Measurements from ENCODE around the gene ATP5ME.

Gene ATP5ME

DNA sequence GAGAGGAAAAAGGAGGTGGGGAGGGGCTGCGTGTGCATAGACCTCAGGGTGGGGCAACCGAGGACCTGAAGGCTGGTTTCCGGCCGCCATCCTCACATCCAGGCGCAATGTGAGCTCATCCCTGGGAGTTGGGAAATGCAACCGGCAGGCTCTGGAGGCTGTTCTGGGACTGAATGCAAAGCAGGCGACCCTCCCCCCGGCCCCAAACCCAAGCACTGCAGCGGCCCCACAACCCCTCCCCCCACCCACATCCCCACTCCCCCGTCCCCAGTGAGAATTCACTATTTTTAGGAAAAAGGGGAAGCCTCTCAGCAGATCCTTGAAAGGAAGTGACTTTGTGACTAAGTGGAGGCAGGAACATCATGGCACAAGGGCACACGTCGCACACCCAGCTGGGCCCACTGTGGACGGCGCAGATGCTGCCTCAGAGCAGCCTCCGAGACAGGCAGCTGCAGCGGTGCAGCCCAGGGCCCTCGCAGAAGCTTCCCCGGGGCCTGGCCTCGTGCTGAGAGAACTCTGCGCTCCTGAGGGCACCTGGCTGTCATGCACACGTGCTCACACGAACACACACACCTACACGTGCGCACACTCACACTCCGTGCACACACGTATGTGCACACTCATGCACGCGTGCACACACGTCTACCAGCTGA is 50.0 kb downstream of the ATP5ME start:
- no peak for DNase-seq (ENCODE audit: extremely low read depth in 1 of 2, low read depth in 1 of 2)

DNA sequence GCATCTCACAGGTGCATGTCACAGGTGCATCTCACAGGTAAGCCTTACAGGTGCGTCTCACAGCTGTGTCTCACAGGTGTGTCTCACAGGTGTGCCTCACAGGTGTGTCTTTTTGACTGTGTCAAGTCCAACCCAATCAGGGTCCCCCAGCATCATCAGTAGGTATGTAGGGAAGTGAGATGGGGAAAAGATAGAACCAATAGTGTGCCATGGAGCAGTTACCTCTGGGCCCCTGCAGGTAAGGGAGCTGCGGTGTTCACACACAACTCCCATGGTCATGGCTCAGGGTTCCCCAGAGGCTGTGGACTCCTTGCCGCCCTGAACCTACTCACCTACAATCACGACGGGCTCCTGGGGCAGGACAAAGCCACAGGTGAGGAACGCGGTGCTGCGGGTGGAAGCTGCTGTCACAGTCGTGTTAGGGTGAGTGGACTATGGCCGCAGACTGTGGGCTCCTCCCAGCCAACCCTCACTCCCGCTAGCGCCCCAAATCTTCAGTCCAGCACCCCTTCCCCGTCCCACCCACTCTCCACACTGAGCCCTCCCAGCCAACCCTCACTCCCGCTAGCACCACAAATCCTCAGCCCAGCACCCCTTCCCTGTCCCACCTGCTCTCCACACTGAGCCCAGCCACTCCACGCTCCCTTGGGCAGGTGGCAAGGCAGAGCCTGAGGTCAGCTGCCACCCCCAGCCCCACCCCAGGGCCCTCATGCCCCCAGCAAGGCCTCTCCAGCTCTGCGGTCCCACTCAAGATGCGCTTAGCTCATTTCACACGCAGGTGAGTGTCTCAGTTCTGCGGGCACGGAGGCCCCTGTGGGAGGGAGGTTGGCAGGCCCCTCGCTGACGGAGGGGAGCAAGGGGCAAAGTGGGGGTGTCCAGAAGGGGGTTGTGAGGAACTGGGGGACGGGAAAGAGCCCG is 50.8 kb downstream of the ATP5ME start:
- DNase-seq (ENCODE audit: extremely low read depth in 1 of 2, low read depth in 1 of 2): no peak
